Activated T-helper 2 cell treated with anti-CD3 and anti-CD28 coated beads, Interferon-gamma antibody, Interleukin-2, Interleukin-4, amounts not matched to agents 10 μg/mL and 5 μg/mL and 100 μg/mL, durations not matched to agents 14 hours and 24 hours and 36 hours (primary cell): ENCODE data around the gene LINC00237. TPM values are rescaled to one million over a fixed set of nuclear protein-coding genes. Genes with fewer than 3 reads are reported as not detected.

Experiments used
- DNase-seq: peaks from one replicate; pipeline ENCODE4 v3.0.0; 2021; ENCODE audit warnings: low spot score
- H3K27ac Mint-ChIP-seq: one replicate; pipeline ENCODE4 v1.8.0; 2021; ENCODE audit warnings: mixed read lengths
- H3K27me3 Mint-ChIP-seq: one replicate; pipeline ENCODE4 v1.8.0; 2021; ENCODE audit warnings: low read depth, mixed read lengths
- H3K36me3 Mint-ChIP-seq: one replicate; pipeline ENCODE4 v1.8.0; 2021; ENCODE audit warnings: low read depth, mixed read lengths
- H3K4me1 Mint-ChIP-seq: one replicate; pipeline ENCODE4 v1.8.0; 2021; ENCODE audit warnings: low read depth, mixed read lengths
- H3K4me3 Mint-ChIP-seq: one replicate; pipeline ENCODE4 v1.8.0; 2021; ENCODE audit warnings: low read depth, mild to moderate bottlenecking, moderate library complexity, mixed read lengths
- H3K9me3 Mint-ChIP-seq: one replicate; pipeline ENCODE4 v1.8.0; 2021; ENCODE audit warnings: mixed read lengths
- intact Hi-C: fragments of 100-400 bp; cut with micrococcal nuclease; formaldehyde crosslinking; loops from one replicate; pipeline ENCODE4 v1.15.1; 2023
- total RNA-seq: library from RNA; stranded (reverse); gene quantifications from 2 replicates; pipeline ENCODE4 v1.2.3, GENCODE V29; 2022

Gene LINC00237
- total RNA-seq, 1 donor from 2014 or later, result not detected

GRCh38 chr20:21101932-21102575, 4.1 kb downstream of the LINC00237 start:
- Mint-ChIP-seq H3K4me1 (peaks cover 33% of the 10 kb centered on the region), H3K27me3 (peaks cover 74% of the 10 kb centered on the region), H3K27ac (peak overlapping the region; percentile 46), H3K36me3 (no peaks in the 10 kb centered on the region), H3K9me3 (no peaks in the 10 kb centered on the region), H3K4me3 (peak overlapping the region; percentile 70)
- intact Hi-C loops, result loop anchor here (2.0 to 5.0 kb wide), 4 partner anchors 297 to 1480 kb away; partner anchors contain the start of genes FOXA2 and INSM1
- no peak for DNase-seq

- H3K9me3 Mint-ChIP-seq, result no peaks in the 10 kb centered on the region
- peaks cover 75% of the 10 kb centered on the region for H3K27me3 Mint-ChIP-seq
- H3K27ac Mint-ChIP-seq, result no peak overlapping the region
- peak overlapping the region; percentile 5 for H3K4me3 Mint-ChIP-seq
- DNase-seq, result no peak
- H3K4me1 Mint-ChIP-seq, result peaks cover 34% of the 10 kb centered on the region
- intact Hi-C loops, result loop anchor here (5.0 kb wide), 2 partner anchors 734 to 1481 kb away; partner anchors contain the start of genes FOXA2 and INSM1
- no peaks in the 10 kb centered on the region for H3K36me3 Mint-ChIP-seq
Measured at GRCh38 chr20:21101453-21101931, 4.7 kb downstream of the LINC00237 start.

GRCh38 chr20:21100578-21101452, 5.3 kb downstream of the LINC00237 start:
- intact Hi-C loops, result loop anchor here (1.0 to 5.0 kb wide), 3 partner anchors 404 to 1481 kb away; partner anchors contain the start of genes FOXA2 and INSM1
- DNase-seq, result no peak
- H3K4me3 Mint-ChIP-seq, result peak overlapping the region; percentile 83
- no peaks in the 10 kb centered on the region for H3K36me3 Mint-ChIP-seq
- peaks cover 33% of the 10 kb centered on the region for H3K4me1 Mint-ChIP-seq
- H3K27ac Mint-ChIP-seq, result peak overlapping the region; percentile 75
- peaks cover 76% of the 10 kb centered on the region for H3K27me3 Mint-ChIP-seq
- H3K9me3 Mint-ChIP-seq, result no peaks in the 10 kb centered on the region

GRCh38 chr20:21099751-21100577, 6.2 kb downstream of the LINC00237 start:
- no peaks in the 10 kb centered on the region for H3K9me3 Mint-ChIP-seq
- H3K4me3 Mint-ChIP-seq, result peak overlapping the region; percentile 83
- peak; percentile 45 for DNase-seq
- H3K27me3 Mint-ChIP-seq, result peaks cover 80% of the 10 kb centered on the region
- intact Hi-C loops, result loop anchor here (1.0 to 10.0 kb wide), 4 partner anchors 235 to 1482 kb away; partner anchors contain the start of genes FOXA2 and INSM1
- H3K4me1 Mint-ChIP-seq, result peaks cover 33% of the 10 kb centered on the region
- no peaks in the 10 kb centered on the region for H3K36me3 Mint-ChIP-seq
- no peak overlapping the region for H3K27ac Mint-ChIP-seq

- Mint-ChIP-seq H3K4me3 (no peak overlapping the region), H3K27ac (no peak overlapping the region), H3K9me3 (no peaks in the 10 kb centered on the region), H3K27me3 (peaks cover 64% of the 10 kb centered on the region), H3K36me3 (no peaks in the 10 kb centered on the region), H3K4me1 (peaks cover 18% of the 10 kb centered on the region)
- intact Hi-C loops, result loop anchor here (10.0 kb wide), 1 partner anchor 232 kb away; no protein-coding TSS in a partner anchor
- no peak for DNase-seq
Measured at GRCh38 chr20:21096321-21097043, 9.7 kb downstream of the LINC00237 start.

GRCh38 chr20:21092806-21093205, 13.4 kb downstream of the LINC00237 start:
- peaks cover 74% of the 10 kb centered on the region for H3K27me3 Mint-ChIP-seq
- intact Hi-C loops, result loop anchor here (10.0 kb wide), 1 partner anchor 228 kb away; no protein-coding TSS in a partner anchor

GRCh38 chr20:21090721-21091120, 15.4 kb downstream of the LINC00237 start:
- Mint-ChIP-seq H3K27ac (no peak overlapping the region), H3K4me3 (no peak overlapping the region), H3K36me3 (no peaks in the 10 kb centered on the region), H3K9me3 (no peaks in the 10 kb centered on the region), H3K27me3 (peaks cover 66% of the 10 kb centered on the region), H3K4me1 (no peaks in the 10 kb centered on the region)
- no peak for DNase-seq
- intact Hi-C loops, result loop anchor here (10.0 kb wide), 1 partner anchor 226 kb away; no protein-coding TSS in a partner anchor

More at GRCh38 chr20:21092806-21093205, 13.4 kb downstream of the LINC00237 start:
- DNase-seq, result no peak
- Mint-ChIP-seq H3K36me3 (no peaks in the 10 kb centered on the region), H3K27ac (no peak overlapping the region), H3K4me1 (peaks cover 2% of the 10 kb centered on the region), H3K4me3 (no peak overlapping the region), H3K9me3 (no peaks in the 10 kb centered on the region)

- Mint-ChIP-seq H3K9me3 (no peaks in the 10 kb centered on the region), H3K4me3 (no peak overlapping the region), H3K36me3 (no peaks in the 10 kb centered on the region), H3K27ac (no peak overlapping the region), H3K4me1 (no peaks in the 10 kb centered on the region), H3K27me3 (peaks cover 61% of the 10 kb centered on the region)
- no peak for DNase-seq
- intact Hi-C loops, result loop anchor here (10.0 kb wide), 1 partner anchor 225 kb away; no protein-coding TSS in a partner anchor
Measured at GRCh38 chr20:21090111-21090618, 16.0 kb downstream of the LINC00237 start.

GRCh38 chr20:21089391-21089790, 16.8 kb downstream of the LINC00237 start:
- no peaks in the 10 kb centered on the region for H3K9me3 Mint-ChIP-seq

GRCh38 chr20:21087862-21088540, 18.2 kb downstream of the LINC00237 start:
- H3K4me1 Mint-ChIP-seq, result no peaks in the 10 kb centered on the region
- no peak overlapping the region for H3K4me3 Mint-ChIP-seq
- H3K36me3 Mint-ChIP-seq, result no peaks in the 10 kb centered on the region
- intact Hi-C loops, result no loop called here
- H3K9me3 Mint-ChIP-seq, result no peaks in the 10 kb centered on the region
- H3K27ac Mint-ChIP-seq, result no peak overlapping the region
- DNase-seq, result no peak
- peaks cover 58% of the 10 kb centered on the region for H3K27me3 Mint-ChIP-seq

More at GRCh38 chr20:21089391-21089790, 16.8 kb downstream of the LINC00237 start:
- no peak overlapping the region for H3K4me3 Mint-ChIP-seq
- intact Hi-C loops, result no loop called here
- H3K27ac Mint-ChIP-seq, result no peak overlapping the region
- DNase-seq, result no peak
- no peaks in the 10 kb centered on the region for H3K4me1 Mint-ChIP-seq
- peaks cover 59% of the 10 kb centered on the region for H3K27me3 Mint-ChIP-seq
- H3K36me3 Mint-ChIP-seq, result no peaks in the 10 kb centered on the region

- Mint-ChIP-seq H3K27me3 (peaks cover 37% of the 10 kb centered on the region), H3K36me3 (no peaks in the 10 kb centered on the region), H3K4me1 (no peaks in the 10 kb centered on the region), H3K4me3 (no peak overlapping the region), H3K27ac (no peak overlapping the region), H3K9me3 (no peaks in the 10 kb centered on the region)
- intact Hi-C loops, result no loop called here
- no peak for DNase-seq
Measured at GRCh38 chr20:21083825-21084325, 22.3 kb downstream of the LINC00237 start.
